Neuron (in vitro differentiated cells): ENCODE data around the gene HOXB3.

ENCODE experiments used
- H2AFZ ChIP-seq: one replicate; pipeline ENCODE4 v1.6.1; 2013; ENCODE audit warnings: low read depth, mild to moderate bottlenecking, inconsistent platforms, low read length, moderate library complexity
- H3K27me3 ChIP-seq: one replicate; pipeline ENCODE4 v1.6.1; 2013; ENCODE audit warnings: low read length; ENCODE audit not compliant: insufficient read depth
- H3K36me3 ChIP-seq: one replicate; pipeline ENCODE4 v1.6.1; 2013; ENCODE audit warnings: low read length; ENCODE audit not compliant: insufficient read depth
- H3K4me1 ChIP-seq: one replicate; pipeline ENCODE4 v1.6.1; 2013; ENCODE audit warnings: low read length; ENCODE audit not compliant: insufficient read depth
- H3K4me3 ChIP-seq: 2 replicates; pipeline ENCODE4 v1.5.1; 2013; ENCODE audit warnings: mild to moderate bottlenecking, low read length, moderate library complexity
- H3K9me3 ChIP-seq: one replicate; pipeline ENCODE4 v1.6.1; 2013; ENCODE audit warnings: low read length

Gene HOXB3

GRCh38 chr17:48587276-48588073, 2.6 kb downstream of the HOXB3 start:
- Histone ChIP-seq H3K36me3 (no peaks in the 10 kb centered on the region), H2AFZ (no peak overlapping the region), H3K4me3 (no peak overlapping the region), H3K4me1 (peaks cover 6% of the 10 kb centered on the region), H3K27me3 (peaks cover 98% of the 10 kb centered on the region), H3K9me3 (peaks cover 2% of the 10 kb centered on the region)

GRCh38 chr17:48586355-48587258, 3.4 kb downstream of the HOXB3 start:
- peaks cover 98% of the 10 kb centered on the region for H3K27me3 ChIP-seq
- H3K9me3 ChIP-seq: peaks cover 2% of the 10 kb centered on the region
- no peaks in the 10 kb centered on the region for H3K36me3 ChIP-seq
- H3K4me3 ChIP-seq: no peak overlapping the region
- H3K4me1 ChIP-seq: peaks cover 6% of the 10 kb centered on the region
- no peak overlapping the region for H2AFZ ChIP-seq

- Histone ChIP-seq H3K9me3 (peaks cover 2% of the 10 kb centered on the region), H2AFZ (no peak overlapping the region), H3K4me3 (no peak overlapping the region), H3K4me1 (peaks cover 6% of the 10 kb centered on the region), H3K27me3 (peaks cover 98% of the 10 kb centered on the region), H3K36me3 (no peaks in the 10 kb centered on the region)
These were observed 5.8 kb downstream of the HOXB3 start for GRCh38 chr17:48584223-48584741.

GRCh38 chr17:48583708-48584222, 6.3 kb downstream of the HOXB3 start:
- Histone ChIP-seq H3K27me3 (peaks cover 98% of the 10 kb centered on the region), H2AFZ (no peak overlapping the region), H3K4me1 (peaks cover 6% of the 10 kb centered on the region), H3K4me3 (no peak overlapping the region), H3K9me3 (peaks cover 2% of the 10 kb centered on the region), H3K36me3 (no peaks in the 10 kb centered on the region)

- Histone ChIP-seq H3K4me1 (peaks cover 6% of the 10 kb centered on the region), H3K4me3 (no peak overlapping the region), H3K9me3 (peaks cover 2% of the 10 kb centered on the region), H3K36me3 (no peaks in the 10 kb centered on the region), H3K27me3 (peaks cover 92% of the 10 kb centered on the region), H2AFZ (no peak overlapping the region)
These were observed 7.3 kb downstream of the HOXB3 start for GRCh38 chr17:48582750-48583069.

- no peak overlapping the region for H2AFZ ChIP-seq
- no peaks in the 10 kb centered on the region for H3K4me1 ChIP-seq
- H3K36me3 ChIP-seq: no peaks in the 10 kb centered on the region
- H3K27me3 ChIP-seq: peaks cover 91% of the 10 kb centered on the region
- no peak overlapping the region for H3K4me3 ChIP-seq
- peaks cover 2% of the 10 kb centered on the region for H3K9me3 ChIP-seq
These were observed 10.1 kb downstream of the HOXB3 start for GRCh38 chr17:48579760-48580554.

- H3K36me3 ChIP-seq: no peaks in the 10 kb centered on the region
- no peak overlapping the region for H2AFZ ChIP-seq
- H3K4me1 ChIP-seq: no peaks in the 10 kb centered on the region
- H3K9me3 ChIP-seq: peaks cover 2% of the 10 kb centered on the region
- H3K27me3 ChIP-seq: peaks cover 92% of the 10 kb centered on the region
- H3K4me3 ChIP-seq: no peak overlapping the region
These were observed 10.6 kb downstream of the HOXB3 start for GRCh38 chr17:48579471-48579759.

- Histone ChIP-seq H3K36me3 (no peaks in the 10 kb centered on the region), H3K4me3 (peak overlapping the region; percentile 36), H3K27me3 (peaks cover 92% of the 10 kb centered on the region), H2AFZ (no peak overlapping the region), H3K9me3 (peaks cover 2% of the 10 kb centered on the region), H3K4me1 (no peaks in the 10 kb centered on the region)
These were observed 11.2 kb downstream of the HOXB3 start for GRCh38 chr17:48578616-48579470.

- Histone ChIP-seq H3K36me3 (no peaks in the 10 kb centered on the region), H3K4me1 (no peaks in the 10 kb centered on the region), H2AFZ (no peak within 1 kb of the TSS), H3K9me3 (no peaks in the 10 kb centered on the region), H3K27me3 (peaks cover 92% of the 10 kb centered on the region), H3K4me3 (peak within 1 kb of the TSS; percentile 36)
These were observed 12.0 kb downstream of the HOXB3 start, which contains the start of gene HOXB4 for GRCh38 chr17:48577946-48578615. Gene HOXB4, minus strand, starts transcription at chr17:48578350. Its CDS starts 31 bp downstream, at chr17:48578319.

- Histone ChIP-seq H2AFZ (no peak overlapping the region), H3K9me3 (no peaks in the 10 kb centered on the region), H3K4me1 (no peaks in the 10 kb centered on the region), H3K36me3 (no peaks in the 10 kb centered on the region), H3K4me3 (no peak overlapping the region), H3K27me3 (peaks cover 92% of the 10 kb centered on the region)
These were observed 12.6 kb downstream of the HOXB3 start for GRCh38 chr17:48577330-48577945.

- Histone ChIP-seq H3K9me3 (no peaks in the 10 kb centered on the region), H3K4me3 (no peak overlapping the region), H3K4me1 (no peaks in the 10 kb centered on the region), H3K27me3 (peaks cover 92% of the 10 kb centered on the region), H2AFZ (no peak overlapping the region), H3K36me3 (no peaks in the 10 kb centered on the region)
These were observed 13.3 kb downstream of the HOXB3 start for GRCh38 chr17:48576479-48577309.
